ENCODE data around the gene ARHGEF2.

The ARHGEF2 gene

GRCh38 chr1:155918660-155919059 lies 59.7 kb downstream of the ARHGEF2 start:
- Histone ChIP-seq H3K4me2 (ENCODE audit: low read length) (no peak overlapping the region), H3K9me3 (ENCODE audit: control insufficient read depth, insufficient read depth, low read length) (no peaks in the 10 kb centered on the region), H3K79me2 (ENCODE audit: control insufficient read depth, low read length) (peaks cover 28% of the 10 kb centered on the region), H3K4me3 (ENCODE audit: low read length) (no peak overlapping the region), H3K27ac (ENCODE audit: low read depth, low read length) (no peak overlapping the region), H3K9me2 (replicated peaks; ENCODE audit: control insufficient read depth, low read length) (no peaks in the 10 kb centered on the region), H3K27me3 (ENCODE audit: control insufficient read depth, low read length) (no peaks in the 10 kb centered on the region), H3F3A (ENCODE audit: control insufficient read depth, insufficient read depth) (peaks cover 51% of the 10 kb centered on the region), H3K4me1 (ENCODE audit: control insufficient read depth, low read length) (no peaks in the 10 kb centered on the region), H3K36me3 (ENCODE audit: control insufficient read depth, low read length) (peaks cover 94% of the 10 kb centered on the region), H4K20me1 (ENCODE audit: control insufficient read depth, insufficient read depth, low read depth, low read length) (no peaks in the 10 kb centered on the region)
- no peak for TF ChIP-seq CTCF (IDR thresholded peaks at IDR 0.05; ENCODE audit: low read depth, low read length, poor library complexity, severe bottlenecking)
- TF ChIP-seq EZH2phosphoT487 (IDR thresholded peaks at IDR 0.05; ENCODE audit: borderline replicate concordance, low read length): no peak

GRCh38 chr1:155913969-155914757 lies 64.2 kb downstream of the ARHGEF2 start:
- Histone ChIP-seq H3K36me3 (ENCODE audit: control insufficient read depth, low read length) (peaks cover 94% of the 10 kb centered on the region), H3K27ac (ENCODE audit: low read depth, low read length) (no peak overlapping the region), H3K4me3 (ENCODE audit: low read length) (no peak overlapping the region), H3K79me2 (ENCODE audit: control insufficient read depth, low read length) (peaks cover 25% of the 10 kb centered on the region), H3K4me1 (ENCODE audit: control insufficient read depth, low read length) (peaks cover 20% of the 10 kb centered on the region), H3K9me2 (replicated peaks; ENCODE audit: control insufficient read depth, low read length) (no peaks in the 10 kb centered on the region), H3K27me3 (ENCODE audit: control insufficient read depth, low read length) (no peaks in the 10 kb centered on the region), H3F3A (ENCODE audit: control insufficient read depth, insufficient read depth) (peaks cover 62% of the 10 kb centered on the region), H3K9me3 (ENCODE audit: control insufficient read depth, insufficient read depth, low read length) (no peaks in the 10 kb centered on the region), H3K4me2 (ENCODE audit: low read length) (no peak overlapping the region), H4K20me1 (ENCODE audit: control insufficient read depth, insufficient read depth, low read depth, low read length) (no peaks in the 10 kb centered on the region)
- no peak for TF ChIP-seq CTCF (IDR thresholded peaks at IDR 0.05; ENCODE audit: low read depth, low read length, poor library complexity, severe bottlenecking)
- TF ChIP-seq EZH2phosphoT487 (IDR thresholded peaks at IDR 0.05; ENCODE audit: borderline replicate concordance, low read length): no peak

GRCh38 chr1:155912056-155912536 lies 66.3 kb downstream of the ARHGEF2 start:
- H3K4me3 ChIP-seq (ENCODE audit: low read length): no peak overlapping the region
- peaks cover 20% of the 10 kb centered on the region for H3K4me1 ChIP-seq (ENCODE audit: control insufficient read depth, low read length)
- H3K27me3 ChIP-seq (ENCODE audit: control insufficient read depth, low read length): no peaks in the 10 kb centered on the region
- H3K9me3 ChIP-seq (ENCODE audit: control insufficient read depth, insufficient read depth, low read length): no peaks in the 10 kb centered on the region
- peak overlapping the region; percentile 54 for H3K27ac ChIP-seq (ENCODE audit: low read depth, low read length)
- peak overlapping the region; percentile 95 for H3K4me2 ChIP-seq (ENCODE audit: low read length)
- peaks cover 53% of the 10 kb centered on the region for H3F3A ChIP-seq (ENCODE audit: control insufficient read depth, insufficient read depth)
- no peaks in the 10 kb centered on the region for H3K9me2 ChIP-seq (replicated peaks; ENCODE audit: control insufficient read depth, low read length)
- H4K20me1 ChIP-seq (ENCODE audit: control insufficient read depth, insufficient read depth, low read depth, low read length): no peaks in the 10 kb centered on the region
- H3K36me3 ChIP-seq (ENCODE audit: control insufficient read depth, low read length): peaks cover 88% of the 10 kb centered on the region
- TF ChIP-seq CTCF (IDR thresholded peaks at IDR 0.05; ENCODE audit: low read depth, low read length, poor library complexity, severe bottlenecking): no peak
- no peak for TF ChIP-seq EZH2phosphoT487 (IDR thresholded peaks at IDR 0.05; ENCODE audit: borderline replicate concordance, low read length)
- H3K79me2 ChIP-seq (ENCODE audit: control insufficient read depth, low read length): peaks cover 21% of the 10 kb centered on the region
